KBM-7 (cell line): ENCODE measurements around the gene LURAP1L.

Experiments used
- DNase-seq: peaks from one replicate; pipeline ENCODE4 v3.0.0-alpha.2; 2015
- in situ Hi-C: fragments of 300-500 bp; cut with MboI; formaldehyde crosslinking; loops from 2 replicates; pipeline ENCODE4 v1.14.3; 2020; ENCODE audit warnings: low sequenced_read_pairs, low pct_unique_long_range_greater_than_20kb, mixed read lengths

LURAP1L gene

DNA sequence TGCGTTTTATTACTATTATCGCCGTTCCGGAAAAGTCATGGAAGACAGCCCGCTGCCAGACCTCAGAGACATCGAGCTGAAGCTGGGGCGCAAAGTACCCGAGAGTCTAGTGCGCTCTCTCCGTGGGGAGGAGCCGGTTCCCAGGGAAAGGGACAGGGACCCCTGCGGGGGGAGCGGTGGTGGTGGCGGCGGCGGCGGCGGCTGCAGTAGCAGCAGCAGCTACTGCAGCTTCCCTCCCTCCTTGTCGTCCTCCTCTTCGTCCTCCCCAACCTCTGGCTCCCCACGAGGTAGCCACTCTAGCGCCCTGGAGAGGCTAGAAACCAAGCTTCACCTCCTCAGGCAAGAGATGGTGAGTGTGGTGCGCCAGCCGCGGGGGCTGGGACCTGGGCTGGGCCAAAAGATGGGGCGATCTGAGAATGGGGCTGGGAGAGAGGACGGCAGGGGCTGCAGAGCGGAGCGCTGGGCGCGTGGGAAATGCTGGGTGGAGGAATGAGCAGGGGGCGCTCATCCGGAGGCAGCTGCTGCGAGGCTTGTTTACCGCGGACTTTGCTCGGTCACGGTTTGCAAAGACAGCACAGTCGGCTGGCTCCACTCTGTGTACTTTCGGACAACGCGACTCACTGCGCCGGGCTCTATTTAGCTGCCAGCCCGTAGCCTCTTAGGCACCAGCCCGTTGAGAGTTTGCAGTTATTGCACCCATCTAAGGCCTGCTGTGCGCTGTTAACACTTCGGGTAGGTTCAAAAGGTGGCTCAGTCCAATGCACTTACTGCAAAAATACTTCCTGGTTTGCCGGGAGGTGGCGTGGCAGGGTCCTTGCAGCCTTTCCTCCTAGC, 1.1 kb downstream of the LURAP1L start:
- in situ Hi-C loops, result no loop called here
- peak; percentile 72 for DNase-seq

GRCh38 chr9:12776513-12777055, 1.8 kb downstream of the LURAP1L start:
- DNase-seq, result no peak
- in situ Hi-C loops, result no loop called here

GRCh38 chr9:12777121-12778022, 2.6 kb downstream of the LURAP1L start:
- in situ Hi-C loops, result no loop called here
- no peak for DNase-seq

- DNase-seq, result no peak
- in situ Hi-C loops, result no loop called here
These were observed 3.6 kb downstream of the LURAP1L start for GRCh38 chr9:12778389-12778788.

DNA sequence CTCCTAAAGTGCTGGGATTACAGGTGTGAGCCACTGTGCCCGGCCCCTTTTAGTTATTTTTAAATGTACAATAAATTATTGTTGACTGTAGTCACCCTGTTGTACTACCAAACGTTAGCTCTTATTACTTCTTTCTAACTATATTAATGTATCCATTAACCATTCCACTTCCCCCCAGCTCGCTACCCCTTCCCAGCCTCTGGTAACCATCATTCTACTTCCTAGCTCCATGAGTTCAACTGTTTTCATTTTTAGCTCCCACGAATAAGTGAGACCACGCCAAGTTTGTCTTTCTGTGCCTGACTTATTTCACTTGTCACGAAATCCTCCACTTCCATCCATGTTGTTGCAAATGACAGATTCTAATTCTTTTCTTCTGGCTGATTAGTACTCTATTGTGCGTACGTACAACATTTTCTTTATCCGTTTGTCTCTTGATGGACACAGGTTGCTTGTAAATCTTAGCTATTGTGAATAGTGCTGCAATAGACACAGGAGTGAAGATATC, 6.5 kb downstream of the LURAP1L start:
- in situ Hi-C loops, result no loop called here
- no peak for DNase-seq

DNA sequence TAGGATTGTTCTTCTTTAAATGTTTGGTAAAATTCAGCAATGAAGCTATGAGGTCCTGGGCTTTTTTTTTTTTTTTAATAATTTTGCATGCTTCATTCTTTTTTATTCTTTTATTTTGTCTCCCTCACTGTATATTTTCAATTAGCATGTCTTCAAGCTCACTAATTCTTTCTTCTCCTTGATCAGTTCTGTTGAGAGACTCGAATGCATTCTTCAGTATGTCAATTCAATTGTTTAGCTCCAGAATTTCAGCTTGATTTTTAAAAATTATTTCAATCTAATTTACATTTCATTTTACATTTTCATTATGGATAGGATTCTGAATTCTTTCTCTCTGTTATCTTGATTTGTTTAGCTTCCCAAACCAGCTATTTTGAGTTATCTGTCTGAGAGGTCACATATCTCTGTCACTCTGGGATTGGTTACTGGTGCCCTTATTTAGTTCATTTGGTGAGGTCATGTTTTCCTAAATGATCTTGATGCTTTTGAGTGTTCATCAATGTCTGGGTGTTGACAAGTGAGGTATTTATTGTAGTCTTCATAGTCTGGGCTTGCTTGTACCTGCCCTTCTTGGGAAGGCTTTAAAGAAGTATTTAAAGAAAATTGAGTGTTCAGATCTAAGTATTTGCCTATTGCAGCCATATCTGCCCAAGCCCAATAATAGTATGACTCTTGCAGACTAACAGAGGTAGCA, 9.1 kb downstream of the LURAP1L start:
- in situ Hi-C loops, result no loop called here
- no peak for DNase-seq

- DNase-seq, result no peak
These were observed 9.8 kb downstream of the LURAP1L start for GRCh38 chr9:12784461-12785259.

DNA sequence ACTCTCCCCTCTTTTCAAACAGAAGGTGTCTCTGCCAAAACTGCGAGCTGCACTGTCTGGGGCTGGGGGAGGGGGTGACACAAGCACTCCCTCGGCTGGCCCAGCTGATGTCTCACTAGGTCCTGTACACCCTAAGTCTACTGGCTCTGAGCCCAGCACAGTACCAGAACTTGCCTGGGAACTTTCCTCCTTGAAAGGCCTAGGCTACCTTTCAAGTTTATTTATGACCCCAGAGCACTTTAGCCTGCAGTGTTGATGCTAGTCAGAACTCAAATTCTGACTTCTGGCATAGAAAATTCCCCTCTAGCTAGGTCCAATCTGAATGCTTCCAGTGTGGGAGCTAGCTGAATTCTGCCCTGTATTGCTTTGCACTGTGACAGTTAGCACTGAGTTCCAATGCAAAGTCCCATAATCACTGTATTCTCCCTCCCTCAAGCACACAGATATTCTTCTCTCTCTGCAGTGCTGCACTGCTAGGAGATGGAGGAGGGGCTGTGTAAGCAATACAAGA, 10.5 kb downstream of the LURAP1L start:
- in situ Hi-C loops, result no loop called here
- DNase-seq, result no peak

More at GRCh38 chr9:12784461-12785259, 9.8 kb downstream of the LURAP1L start:
- in situ Hi-C loops, result no loop called here

GRCh38 chr9:12785941-12786340, 11.1 kb downstream of the LURAP1L start:
- no peak for DNase-seq
- in situ Hi-C loops, result no loop called here

GRCh38 chr9:12790001-12790400, 15.2 kb downstream of the LURAP1L start:
- in situ Hi-C loops, result no loop called here
- no peak for DNase-seq

- DNase-seq, result no peak
- in situ Hi-C loops, result no loop called here
These were observed 16.1 kb downstream of the LURAP1L start for GRCh38 chr9:12790883-12791282.

DNA sequence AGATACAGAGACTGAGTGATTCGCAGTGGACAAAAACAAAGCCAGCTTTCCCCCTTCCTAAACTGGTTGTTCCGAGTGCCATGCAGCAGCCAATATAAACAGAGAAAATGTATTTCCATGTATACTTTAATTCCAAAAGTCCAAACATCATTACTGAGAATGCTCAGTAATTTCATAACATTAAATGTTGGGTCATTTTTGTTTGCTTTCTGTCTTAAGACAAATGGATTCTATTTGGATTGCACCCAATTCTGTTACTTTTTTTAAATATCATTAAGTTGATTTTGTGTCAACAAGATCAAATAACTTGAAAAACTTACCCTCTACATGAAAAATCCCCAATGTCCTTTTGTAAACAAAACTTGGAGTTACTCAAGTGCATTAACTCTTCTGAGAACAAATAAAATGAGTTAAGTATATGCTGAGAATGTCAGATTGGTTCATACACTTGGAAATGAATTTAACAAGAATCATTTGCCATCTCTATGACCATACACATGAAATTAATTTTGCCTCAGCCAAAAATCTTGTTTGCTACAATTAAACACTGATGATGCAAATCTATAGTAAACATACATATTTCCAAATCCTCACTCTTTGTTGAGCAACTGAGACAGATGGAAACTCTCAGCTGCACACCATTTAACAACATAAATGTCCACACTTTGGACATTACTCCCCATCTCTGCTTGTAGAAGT, 19.4 kb downstream of the LURAP1L start:
- DNase-seq, result no peak
- in situ Hi-C loops, result no loop called here

- DNase-seq, result no peak
- in situ Hi-C loops, result no loop called here
These were observed 21.8 kb downstream of the LURAP1L start for GRCh38 chr9:12796601-12797000.

DNA sequence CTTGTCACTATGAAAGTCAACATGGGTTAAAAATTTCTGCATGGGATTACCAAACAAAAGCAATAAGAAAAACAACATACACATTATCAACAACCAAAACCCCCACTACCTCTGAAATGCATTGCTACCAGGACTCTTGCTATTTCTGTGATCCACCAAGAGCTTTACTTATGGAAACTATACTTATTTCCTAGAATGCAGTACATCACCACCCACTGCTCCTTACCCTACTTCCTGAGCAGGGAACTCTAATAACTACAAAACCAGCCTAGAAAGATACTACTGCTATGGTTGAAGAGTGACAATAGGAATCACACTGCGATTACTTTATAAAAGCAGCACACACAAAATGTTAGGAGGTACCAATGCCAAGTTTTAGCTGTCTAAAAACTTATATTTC, 22.2 kb downstream of the LURAP1L start:
- in situ Hi-C loops, result no loop called here
- DNase-seq, result no peak

- in situ Hi-C loops, result no loop called here
- no peak for DNase-seq
These were observed 23.4 kb downstream of the LURAP1L start for GRCh38 chr9:12798066-12798770.

- in situ Hi-C loops, result no loop called here
These were observed 26.4 kb downstream of the LURAP1L start for GRCh38 chr9:12801187-12801586.

DNA sequence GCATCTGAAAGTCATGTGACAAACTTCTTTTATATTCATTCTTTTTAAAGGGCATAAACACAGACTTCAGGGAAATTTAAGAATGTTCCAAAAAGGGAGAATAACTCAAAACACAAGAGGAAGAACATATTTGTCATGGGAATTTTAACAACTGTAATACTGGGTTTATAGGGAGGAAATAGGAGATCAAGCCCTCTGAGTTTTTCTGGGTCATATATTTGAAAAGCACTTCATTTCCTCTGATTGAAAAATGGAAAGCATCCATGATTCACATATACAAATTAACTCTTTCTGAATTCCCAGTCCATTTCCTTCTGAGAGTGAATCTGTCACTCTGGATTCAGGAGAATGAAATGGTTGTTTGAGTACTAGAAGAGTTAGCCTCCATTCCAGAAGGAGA, 26.8 kb downstream of the LURAP1L start:
- no peak for DNase-seq
- in situ Hi-C loops, result no loop called here

More at GRCh38 chr9:12801187-12801586, 26.4 kb downstream of the LURAP1L start:
- no peak for DNase-seq
